Choroid plexus epithelial cell (primary cell): Measurements from ENCODE around the gene SLC8A1.

Source experiments
- DNase-seq: peaks from one replicate; pipeline ENCODE4 v3.0.0-alpha.2; 2010; ENCODE audit warnings: low read depth
- H3K4me3 ChIP-seq: 2 replicates; pipeline ENCODE4 v1.5.1; 2011; ENCODE audit warnings: low read depth, mild to moderate bottlenecking, control low read depth, low read length, moderate library complexity
- TF ChIP-seq, protein P1 (sequence below): conservative IDR thresholded peaks from 2 replicates; pipeline ENCODE4 v1.5.1; 2011; ENCODE audit warnings: low read depth, mild to moderate bottlenecking, control low read depth, inconsistent platforms, low read length, moderate library complexity

The SLC8A1 gene

DNA sequence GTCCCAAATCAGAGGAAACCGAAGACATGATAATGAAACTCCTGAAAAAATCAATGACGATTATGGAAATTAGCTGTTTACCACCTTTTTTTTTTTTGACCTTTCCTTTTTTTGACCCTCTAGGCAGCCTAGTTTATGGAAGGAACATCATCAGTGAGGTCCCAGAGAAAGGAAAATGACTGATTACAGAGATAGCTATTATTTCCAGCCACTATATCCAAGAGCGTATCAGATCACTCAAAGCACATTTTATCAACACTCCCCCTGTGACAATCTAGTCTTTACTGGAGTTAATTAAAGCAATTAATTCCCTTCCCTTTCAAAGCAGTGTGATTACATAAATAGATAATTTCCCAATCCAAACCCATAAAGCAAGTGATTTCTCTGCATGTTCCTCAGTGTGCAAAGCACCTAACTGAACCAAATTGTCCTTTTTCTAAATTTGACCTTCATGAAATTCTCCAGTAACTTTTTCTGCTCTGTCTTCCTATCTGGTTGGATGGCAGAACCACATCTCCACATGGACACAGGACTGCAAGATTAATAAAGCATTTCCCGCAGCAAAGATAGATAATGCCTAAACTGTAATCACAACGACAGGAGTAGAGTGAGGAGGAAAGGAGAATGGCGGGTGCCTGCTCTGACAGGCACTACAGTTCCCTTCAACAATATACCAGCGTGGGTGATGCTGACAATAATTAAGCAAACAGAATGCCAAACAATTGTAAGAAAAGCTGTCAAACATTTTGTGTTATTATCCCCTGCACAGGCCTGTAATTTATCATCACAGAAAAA is 194.4 kb downstream of the SLC8A1 start:
- no peak overlapping the region for H3K4me3 ChIP-seq
- DNase-seq = no peak
- TF ChIP-seq, protein P1, sequence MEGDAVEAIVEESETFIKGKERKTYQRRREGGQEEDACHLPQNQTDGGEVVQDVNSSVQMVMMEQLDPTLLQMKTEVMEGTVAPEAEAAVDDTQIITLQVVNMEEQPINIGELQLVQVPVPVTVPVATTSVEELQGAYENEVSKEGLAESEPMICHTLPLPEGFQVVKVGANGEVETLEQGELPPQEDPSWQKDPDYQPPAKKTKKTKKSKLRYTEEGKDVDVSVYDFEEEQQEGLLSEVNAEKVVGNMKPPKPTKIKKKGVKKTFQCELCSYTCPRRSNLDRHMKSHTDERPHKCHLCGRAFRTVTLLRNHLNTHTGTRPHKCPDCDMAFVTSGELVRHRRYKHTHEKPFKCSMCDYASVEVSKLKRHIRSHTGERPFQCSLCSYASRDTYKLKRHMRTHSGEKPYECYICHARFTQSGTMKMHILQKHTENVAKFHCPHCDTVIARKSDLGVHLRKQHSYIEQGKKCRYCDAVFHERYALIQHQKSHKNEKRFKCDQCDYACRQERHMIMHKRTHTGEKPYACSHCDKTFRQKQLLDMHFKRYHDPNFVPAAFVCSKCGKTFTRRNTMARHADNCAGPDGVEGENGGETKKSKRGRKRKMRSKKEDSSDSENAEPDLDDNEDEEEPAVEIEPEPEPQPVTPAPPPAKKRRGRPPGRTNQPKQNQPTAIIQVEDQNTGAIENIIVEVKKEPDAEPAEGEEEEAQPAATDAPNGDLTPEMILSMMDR = no peak

DNA sequence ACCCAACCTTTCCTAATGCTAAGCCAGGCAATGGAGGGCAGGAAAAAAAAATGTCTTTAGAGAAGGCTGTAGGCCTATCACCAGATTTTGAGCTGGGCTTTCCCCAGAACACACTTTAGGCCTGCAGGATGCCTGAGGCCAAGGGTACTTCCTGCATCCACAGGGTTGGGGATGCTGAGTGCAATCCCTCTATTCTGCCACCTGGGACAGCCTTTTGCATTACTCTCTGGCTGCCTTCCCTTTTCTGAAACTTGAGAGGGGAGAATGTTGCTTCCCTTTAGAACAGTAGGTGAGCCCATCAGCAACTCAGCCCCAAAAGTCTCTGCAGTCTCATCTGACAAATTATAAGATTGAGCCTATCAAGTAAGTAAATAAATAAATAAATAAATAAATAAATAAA is 195.2 kb downstream of the SLC8A1 start:
- H3K4me3 ChIP-seq = no peak overlapping the region
- peak; percentile 17 for DNase-seq
- TF ChIP-seq, protein P1 = peak; percentile 36

DNA sequence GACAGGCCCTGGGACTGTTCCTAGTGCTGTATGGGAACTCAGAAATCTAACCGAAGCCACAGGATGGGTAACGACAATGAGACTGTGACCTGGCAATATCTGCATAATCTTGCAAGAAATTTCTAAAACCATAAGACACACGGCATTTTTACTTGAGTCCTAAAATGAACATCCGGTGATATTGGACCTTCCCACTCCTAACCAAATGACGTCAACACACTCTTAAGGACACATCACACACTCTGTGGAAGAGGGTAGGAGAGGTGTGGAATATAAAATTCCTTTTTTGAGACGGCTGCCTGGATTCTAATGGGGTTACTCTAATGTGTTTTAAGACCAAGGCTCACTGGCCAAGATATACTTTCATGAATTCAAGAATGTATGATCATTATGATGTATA is 195.9 kb downstream of the SLC8A1 start:
- no peak for DNase-seq
- TF ChIP-seq, protein P1 = no peak
- no peak overlapping the region for H3K4me3 ChIP-seq

DNA sequence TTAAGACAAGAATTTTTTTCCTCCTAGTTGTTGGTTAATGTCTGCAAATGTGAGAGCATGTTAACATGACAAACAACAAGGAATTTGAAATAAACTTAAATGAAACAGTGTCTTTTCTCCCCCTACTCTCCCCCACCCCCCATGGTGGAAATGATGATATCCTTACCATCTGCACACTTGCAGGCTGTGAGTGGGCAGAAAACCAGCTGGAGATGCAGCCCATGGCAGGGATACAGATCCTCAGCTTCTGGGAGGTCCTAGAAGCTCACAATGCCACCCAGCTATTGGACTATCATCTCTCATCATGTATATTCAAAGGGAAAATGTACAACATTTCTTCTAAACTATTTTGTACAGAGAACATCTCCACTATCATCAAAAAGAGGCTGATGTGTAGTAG is 196.8 kb downstream of the SLC8A1 start:
- no peak overlapping the region for H3K4me3 ChIP-seq
- TF ChIP-seq, protein P1 = no peak
- DNase-seq = no peak

DNA sequence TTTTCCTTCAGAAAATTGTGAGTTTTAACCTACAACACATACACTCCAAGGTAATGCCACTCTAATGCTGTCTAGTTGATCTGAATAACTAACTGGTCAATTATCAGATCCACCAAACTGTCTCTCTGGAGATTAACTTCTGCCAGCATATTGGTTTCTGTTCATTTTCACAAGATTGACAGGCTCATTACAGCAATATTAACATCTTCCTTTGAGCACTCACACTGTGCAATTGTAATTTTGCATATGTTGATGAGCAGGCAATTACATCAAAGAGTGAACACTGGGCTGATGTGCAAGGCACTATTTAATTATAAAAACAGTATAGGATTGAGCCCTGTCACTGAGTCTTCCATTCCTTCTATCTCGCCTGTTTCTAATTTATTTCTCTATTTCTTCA is 197.3 kb downstream of the SLC8A1 start:
- no peak for DNase-seq
- TF ChIP-seq, protein P1 = no peak
- no peak overlapping the region for H3K4me3 ChIP-seq

DNA sequence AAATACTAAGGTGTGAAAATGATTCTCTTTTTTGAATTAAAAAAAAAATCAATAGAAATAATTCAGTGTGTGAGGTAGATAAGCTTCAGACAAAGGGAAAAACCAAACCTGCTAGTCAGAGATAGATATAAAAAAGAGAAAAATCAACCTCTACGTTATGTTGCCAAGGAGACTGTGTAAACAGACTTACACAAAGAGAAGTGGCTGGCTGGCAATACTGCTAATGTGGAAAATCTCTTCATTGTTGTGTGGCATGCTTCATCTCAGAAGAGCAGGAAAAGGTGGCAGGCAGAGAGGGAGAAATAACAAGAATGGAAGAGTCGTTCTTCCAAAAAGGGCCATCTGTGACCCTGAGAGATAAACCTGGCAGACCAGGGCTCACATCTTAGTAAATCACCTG is 200.8 kb downstream of the SLC8A1 start:
- no peak overlapping the region for H3K4me3 ChIP-seq
- no peak for DNase-seq
- TF ChIP-seq, protein P1 = no peak

DNA sequence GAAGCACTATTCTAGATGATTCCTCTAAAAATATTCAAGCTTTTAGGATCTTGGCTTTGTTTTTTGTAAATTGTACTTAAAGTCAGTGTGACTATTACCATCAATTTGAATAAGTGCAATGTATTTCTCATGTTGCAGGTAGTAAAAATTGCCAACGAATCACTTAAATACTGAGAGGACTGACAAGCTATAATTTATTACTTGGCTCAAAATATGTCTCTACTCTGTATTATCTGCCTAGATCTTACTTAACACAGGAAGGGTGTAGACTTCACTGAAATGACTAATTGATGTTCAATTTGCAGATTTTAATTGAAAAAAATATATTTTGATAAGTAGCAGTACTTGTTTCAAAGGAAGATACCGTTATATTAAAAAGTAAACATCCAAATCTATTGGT is 202.3 kb downstream of the SLC8A1 start:
- H3K4me3 ChIP-seq = no peak overlapping the region
- TF ChIP-seq, protein P1 = no peak
- no peak for DNase-seq
